Spinal cord (tissue), 10 donors: Measurements from ENCODE around the gene CCDC122. TPM values are rescaled to one million over a fixed set of nuclear protein-coding genes. Genes with fewer than 3 reads are reported as not detected.

Source experiments
- DNase-seq, 6 donors: peaks; one replicate each; pipeline versions ENCODE4 v3.0.0 to v3.0.0-alpha.2; 2013 to 2015; ENCODE audit warnings: low spot score in 6 of 6, low read depth in 4 of 6
- H3K27ac ChIP-seq: one replicate; pipeline ENCODE4 v1.5.1; 2013; ENCODE audit warnings: low read depth, low read length, control low read depth
- H3K27me3 ChIP-seq: one replicate; pipeline ENCODE4 v1.6.1; 2013; ENCODE audit warnings: low read length; ENCODE audit not compliant: control insufficient read depth, insufficient read depth
- H3K36me3 ChIP-seq: one replicate; pipeline ENCODE4 v1.6.1; 2013; ENCODE audit warnings: low read length; ENCODE audit not compliant: control insufficient read depth, insufficient read depth
- H3K4me1 ChIP-seq: one replicate; pipeline ENCODE4 v1.6.1; 2013; ENCODE audit warnings: low read length; ENCODE audit not compliant: control insufficient read depth, insufficient read depth
- H3K4me3 ChIP-seq: one replicate; pipeline ENCODE4 v1.5.1; 2013; ENCODE audit warnings: low read depth, low read length, control low read depth
- H3K9me3 ChIP-seq: one replicate; pipeline ENCODE4 v1.6.1; 2013; ENCODE audit warnings: low read length; ENCODE audit not compliant: control insufficient read depth, insufficient read depth
- WGBS: methylation state at CpG from one replicate; pipeline ENCODE4 v1.1.5; 2013; ENCODE audit warnings: missing lambda C conversion rate; ENCODE audit not compliant: insufficient coverage; 5-methylcytosine and 5-hydroxymethylcytosine counted together
- polyA plus RNA-seq, 2 donors: library from polyadenylated mRNA; unstranded; fragments of 120-200 nt; gene quantifications; one replicate each; pipeline ENCODE4 v1.2.1, GENCODE V29; 2013; ENCODE audit not compliant: insufficient read length in 2 of 2
- total RNA-seq, 2 donors: library from RNA; depleted of rRNA in 1 of 2; stranded (reverse); fragments of 120-200 nt in 1 of 2; fragments of >200 nt in 1 of 2; gene quantifications; one replicate each; pipeline versions ENCODE4 v1.2.3 to v1.2.4, GENCODE V29; 2013 to 2014
- donor health status: healthy.

CCDC122 gene
- total and polyA plus RNA-seq, 4 donors, result 4.7 to 7.5 (median 6.3) TPM

DNA sequence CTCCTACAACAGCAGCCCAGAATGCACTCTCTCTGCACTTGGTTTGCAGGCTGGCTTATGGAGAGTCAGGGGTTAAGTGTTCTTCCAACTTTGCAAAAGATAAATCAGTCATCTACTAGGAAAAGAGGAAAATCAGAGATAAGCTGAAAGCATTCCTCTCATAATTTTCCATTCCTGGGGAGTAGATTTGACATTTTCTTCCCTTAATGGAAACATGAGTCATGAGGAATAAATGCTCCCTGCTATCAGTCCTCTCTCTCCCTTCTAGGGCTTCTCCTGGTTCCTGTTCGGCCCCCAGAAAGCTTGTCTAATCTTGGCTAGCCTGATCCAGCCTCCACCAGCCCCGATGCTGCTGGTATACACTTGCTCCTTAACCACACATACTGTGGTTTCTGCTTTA, 64.3 kb downstream of the CCDC122 start:
- Histone ChIP-seq H3K27me3 (no peaks in the 10 kb centered on the region), H3K4me3 (no peak overlapping the region), H3K27ac (no peak overlapping the region), H3K36me3 (no peaks in the 10 kb centered on the region), H3K9me3 (no peaks in the 10 kb centered on the region), H3K4me1 (no peaks in the 10 kb centered on the region)
- WGBS, result 78% methylated on average over 2 of the region's 2 CpGs
- DNase-seq, result no peak

DNA sequence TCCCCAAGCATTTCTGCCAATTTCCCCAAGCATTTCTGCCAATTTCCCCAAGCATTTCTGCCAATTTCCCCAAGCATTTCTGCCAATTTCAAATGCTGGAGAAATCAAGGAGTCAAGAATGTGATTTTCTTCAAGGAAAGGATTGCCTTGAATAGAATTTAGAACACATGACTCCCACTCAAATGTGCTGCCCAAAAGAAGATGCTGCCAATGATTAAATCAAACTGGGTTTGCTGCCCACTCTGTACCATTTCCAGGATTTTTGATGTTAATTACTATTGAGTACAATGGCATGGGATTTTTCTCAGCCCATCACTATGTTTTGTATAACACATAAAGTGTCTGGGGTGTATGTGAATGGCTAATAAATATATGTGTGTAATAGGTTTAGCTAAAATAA, 70.9 kb downstream of the CCDC122 start:
- no peak overlapping the region for H3K27ac ChIP-seq
- peak in 1 of 6 donors; percentile 77 for DNase-seq
- no peaks in the 10 kb centered on the region for H3K4me1 ChIP-seq
- H3K27me3 ChIP-seq, result no peaks in the 10 kb centered on the region
- no peaks in the 10 kb centered on the region for H3K9me3 ChIP-seq
- no peaks in the 10 kb centered on the region for H3K36me3 ChIP-seq
- H3K4me3 ChIP-seq, result no peak overlapping the region

DNA sequence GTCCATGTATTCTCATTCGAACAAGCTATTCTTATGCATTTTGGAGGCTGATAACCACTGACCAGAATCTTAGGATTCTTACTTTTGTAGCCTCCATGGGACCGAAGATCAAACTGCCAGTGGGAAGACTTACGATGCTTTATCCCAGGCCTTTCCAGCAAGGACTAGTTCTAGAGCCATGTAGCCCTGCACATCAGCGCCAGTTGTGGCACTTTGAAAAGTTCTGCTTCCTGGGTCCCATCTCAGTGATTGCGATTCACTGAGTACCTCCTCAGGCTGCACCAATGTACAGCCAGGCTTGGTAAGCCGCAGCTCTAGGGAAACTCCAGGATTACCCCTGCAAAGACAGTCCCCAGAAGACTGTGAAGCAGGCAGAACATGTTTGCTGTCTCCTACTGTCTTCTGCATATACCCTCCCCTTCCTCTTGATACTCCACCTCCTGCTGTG, 73.8 kb downstream of the CCDC122 start:
- Histone ChIP-seq H3K4me1 (no peaks in the 10 kb centered on the region), H3K27ac (no peak overlapping the region), H3K9me3 (no peaks in the 10 kb centered on the region), H3K36me3 (no peaks in the 10 kb centered on the region), H3K4me3 (no peak overlapping the region), H3K27me3 (no peaks in the 10 kb centered on the region)
- no peak for DNase-seq
- 79% methylated on average over 6 of the region's 6 CpGs for WGBS

DNA sequence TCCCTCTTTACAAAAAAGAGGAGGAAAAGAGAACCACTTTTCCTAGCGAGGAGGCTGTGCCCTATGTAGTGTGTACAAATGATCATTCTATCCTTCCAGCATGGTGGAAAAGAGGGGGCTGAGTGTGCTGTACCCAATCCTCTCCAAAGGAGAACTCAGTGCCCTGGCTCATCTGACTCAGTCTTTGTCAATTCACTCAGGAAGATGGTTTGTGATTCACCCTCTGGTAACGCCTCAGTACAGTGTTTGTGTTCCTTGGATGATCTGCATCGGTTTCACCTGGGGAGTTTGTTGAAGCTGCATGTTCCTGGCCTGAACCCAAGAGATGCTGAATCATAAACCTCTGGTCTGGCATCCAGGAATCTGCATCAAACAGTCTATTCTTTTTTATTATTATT, 74.5 kb downstream of the CCDC122 start:
- Histone ChIP-seq H3K4me1 (no peaks in the 10 kb centered on the region), H3K27me3 (no peaks in the 10 kb centered on the region), H3K27ac (no peak overlapping the region), H3K36me3 (no peaks in the 10 kb centered on the region), H3K4me3 (no peak overlapping the region), H3K9me3 (no peaks in the 10 kb centered on the region)
- no CpG with 5 or more reads among the region's 3 CpGs for WGBS
- peak in 1 of 6 donors; percentile 33 for DNase-seq

DNA sequence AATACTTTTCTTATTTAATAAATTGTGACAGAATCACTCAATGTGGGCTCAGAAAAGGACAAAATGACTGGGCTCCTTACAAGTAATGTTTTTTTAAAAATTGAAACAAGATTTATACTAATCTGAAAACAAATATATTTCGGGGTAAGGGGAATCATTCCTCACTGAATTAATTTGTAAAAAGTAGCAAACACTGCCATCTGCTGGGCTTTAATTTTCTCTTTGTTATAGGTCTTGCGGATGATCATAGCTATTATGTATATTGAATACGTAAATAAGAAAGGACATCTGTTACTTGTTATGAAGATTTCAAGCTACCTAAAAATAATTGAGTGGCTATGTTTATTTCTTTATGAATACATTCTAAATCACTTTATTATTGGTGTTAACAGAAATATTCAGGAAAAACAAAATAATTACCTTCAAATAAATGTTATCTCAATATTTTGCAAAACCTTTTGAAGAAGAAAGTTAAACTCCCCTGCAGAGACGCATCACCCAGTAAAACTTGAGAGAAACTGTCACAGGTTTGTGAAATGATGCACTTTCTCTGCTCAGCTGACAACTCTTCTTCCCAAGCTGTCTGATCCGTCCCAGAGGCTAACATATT, 75.0 kb downstream of the CCDC122 start:
- no CpG with 5 or more reads among the region's 5 CpGs for WGBS
- H3K27ac ChIP-seq, result no peak overlapping the region

DNA sequence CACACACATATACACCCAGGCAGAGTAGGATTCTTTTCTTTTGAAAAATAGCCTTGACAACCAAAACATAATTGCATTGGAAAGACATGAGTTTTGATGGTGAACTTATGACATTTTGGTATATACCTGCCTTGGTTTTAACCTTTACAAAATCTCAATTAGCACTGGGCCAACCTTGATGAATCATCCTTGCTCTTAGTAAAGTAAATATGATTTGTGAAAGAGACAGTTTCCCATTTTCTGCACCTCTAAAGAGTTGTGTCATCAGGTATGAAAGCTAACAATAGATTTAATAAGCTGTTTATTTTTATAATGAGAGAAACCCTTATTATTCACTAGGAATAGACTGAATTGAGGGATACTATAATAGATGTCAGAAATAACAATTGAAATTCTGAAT, 77.0 kb downstream of the CCDC122 start:
- Histone ChIP-seq H3K27ac (no peak overlapping the region), H3K4me1 (no peaks in the 10 kb centered on the region), H3K27me3 (no peaks in the 10 kb centered on the region)

More for the DNA sequence above, 75.0 kb downstream of the CCDC122 start:
- H3K4me1 ChIP-seq, result no peaks in the 10 kb centered on the region
- no peaks in the 10 kb centered on the region for H3K27me3 ChIP-seq
- no peaks in the 10 kb centered on the region for H3K9me3 ChIP-seq
- peak in 4 of 6 donors; percentile 70 to 96 (median 85) for DNase-seq
- no peak overlapping the region for H3K4me3 ChIP-seq
- no peaks in the 10 kb centered on the region for H3K36me3 ChIP-seq

DNA sequence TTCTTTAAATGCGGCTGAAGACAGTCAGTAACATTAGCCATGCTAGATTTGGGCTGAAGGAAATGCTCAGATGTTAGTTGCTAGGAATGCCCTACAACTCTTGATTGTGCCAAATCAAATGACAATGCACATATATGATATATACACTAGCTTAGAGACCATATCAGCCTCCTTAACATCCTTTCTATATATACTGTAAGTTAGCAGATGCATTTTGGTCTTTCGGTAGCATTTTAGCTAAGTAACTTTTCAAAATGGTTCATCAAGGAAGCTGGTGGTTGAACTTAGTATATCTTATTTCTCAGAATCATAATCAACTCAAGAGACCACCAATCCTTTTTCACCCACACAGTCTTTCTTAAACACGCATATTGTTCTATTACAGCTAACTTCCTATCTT, 78.7 kb downstream of the CCDC122 start:
- Histone ChIP-seq H3K9me3 (no peaks in the 10 kb centered on the region), H3K4me1 (no peaks in the 10 kb centered on the region), H3K36me3 (no peaks in the 10 kb centered on the region), H3K27ac (no peak overlapping the region), H3K27me3 (no peaks in the 10 kb centered on the region), H3K4me3 (no peak overlapping the region)
- DNase-seq, result no peak
- WGBS, result no CpG with 5 or more reads among the region's 3 CpGs

More for the DNA sequence above, 77.0 kb downstream of the CCDC122 start:
- no peak overlapping the region for H3K4me3 ChIP-seq
- H3K9me3 ChIP-seq, result no peaks in the 10 kb centered on the region
- DNase-seq, result no peak
- H3K36me3 ChIP-seq, result no peaks in the 10 kb centered on the region

DNA sequence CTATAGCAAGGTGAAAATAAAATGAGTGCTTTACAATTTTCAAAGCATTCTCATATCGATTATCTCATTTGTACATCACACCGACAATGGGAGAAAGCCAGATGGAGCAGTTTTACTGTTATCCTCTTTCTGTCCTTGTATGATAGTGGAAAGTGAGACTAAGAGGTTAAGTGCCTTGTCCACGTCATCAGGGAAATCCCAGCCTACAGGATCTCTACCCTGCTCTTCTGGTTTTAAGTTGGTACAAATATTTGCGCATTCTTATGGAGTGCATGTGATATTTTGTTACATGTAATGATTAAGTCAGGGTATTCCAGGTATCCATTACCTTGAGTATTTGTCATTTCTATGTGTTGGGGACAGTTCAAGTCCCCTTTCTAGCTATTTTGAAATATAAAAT, 80.3 kb downstream of the CCDC122 start:
- no peaks in the 10 kb centered on the region for H3K4me1 ChIP-seq
- WGBS, result 100% methylated on average over 1 of the region's 4 CpGs
- no peaks in the 10 kb centered on the region for H3K36me3 ChIP-seq
- no peak for DNase-seq
- H3K9me3 ChIP-seq, result no peaks in the 10 kb centered on the region
- no peaks in the 10 kb centered on the region for H3K27me3 ChIP-seq
- H3K27ac ChIP-seq, result no peak overlapping the region
- H3K4me3 ChIP-seq, result no peak overlapping the region

DNA sequence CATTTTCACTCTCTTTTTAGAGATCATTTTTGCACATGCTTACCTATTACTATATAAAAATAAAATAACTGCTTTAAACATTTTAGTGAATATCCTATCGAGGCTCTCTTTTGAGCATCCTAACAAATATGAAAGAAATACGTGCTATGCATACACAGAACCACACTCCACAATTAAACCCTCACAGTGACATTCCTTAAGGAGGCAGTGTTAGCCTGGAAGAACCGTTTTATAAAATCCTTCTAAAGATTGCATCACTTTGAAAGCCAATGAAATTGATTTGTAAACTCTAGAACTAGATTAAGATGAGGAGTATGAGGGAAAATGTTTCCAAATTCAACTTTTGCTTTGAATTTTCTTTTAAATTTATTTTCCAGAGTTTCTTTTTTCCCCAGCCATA, 81.7 kb downstream of the CCDC122 start:
- Histone ChIP-seq H3K4me3 (no peak overlapping the region), H3K36me3 (no peaks in the 10 kb centered on the region), H3K27me3 (no peaks in the 10 kb centered on the region), H3K27ac (no peak overlapping the region), H3K4me1 (no peaks in the 10 kb centered on the region), H3K9me3 (no peaks in the 10 kb centered on the region)
- WGBS, result 80% methylated on average over 1 of the region's 3 CpGs
- no peak for DNase-seq

DNA sequence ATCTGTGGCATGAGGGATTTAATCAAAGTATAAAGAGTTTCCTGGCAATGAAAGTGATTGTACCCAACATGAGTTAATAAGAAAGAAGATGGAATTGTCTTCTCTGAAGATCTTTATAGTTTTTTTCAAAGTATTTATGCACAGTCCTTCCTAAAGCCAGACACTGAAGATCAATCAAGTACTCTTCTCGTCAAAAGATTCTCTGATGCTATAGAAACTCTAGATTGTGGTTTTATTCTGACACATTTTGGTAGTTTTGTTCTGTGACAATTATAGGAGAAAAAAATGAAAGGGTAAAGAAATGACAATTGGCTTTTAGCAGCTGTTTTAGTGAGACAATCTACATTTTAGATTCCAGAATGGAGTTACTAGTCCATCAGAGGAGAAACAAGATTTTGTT, 82.4 kb downstream of the CCDC122 start:
- Histone ChIP-seq H3K9me3 (no peaks in the 10 kb centered on the region), H3K4me3 (no peak overlapping the region), H3K4me1 (no peaks in the 10 kb centered on the region), H3K27ac (no peak overlapping the region), H3K36me3 (no peaks in the 10 kb centered on the region), H3K27me3 (no peaks in the 10 kb centered on the region)
- no peak for DNase-seq
- no CpG with 5 or more reads among the region's 1 CpG for WGBS
